ENCODE measurements around the gene LYPD6B.

GRCh38 chr2:149015926-149016563 lies 22.5 kb upstream of the LYPD6B start:
- TF ChIP-seq EZH2 (IDR thresholded peaks at IDR 0.05) (no peak), SP1 (IDR thresholded peaks at IDR 0.05; ENCODE audit: low read depth) (no peak), MAX (IDR thresholded peaks at IDR 0.05) (no peak), CTCF (IDR thresholded peaks at IDR 0.05 in 2 of 3, conservative IDR thresholded peaks at IDR 0.05 in 1 of 3; ENCODE audit: borderline replicate concordance in 1 of 3, insufficient read depth in 1 of 3, low read depth in 2 of 3, low read length in 2 of 3) (no peak), POLR2A (IDR thresholded peaks at IDR 0.05; ENCODE audit: borderline replicate concordance, extremely low read depth, insufficient read depth, insufficient read length) (no peak), POLR2AphosphoS5 (IDR thresholded peaks at IDR 0.05; ENCODE audit: low read depth, low read length) (no peak), YY1 (IDR thresholded peaks at IDR 0.05; ENCODE audit: extremely low read depth, insufficient replicate concordance, low read depth, low read length) (no peak), ELF1 (IDR thresholded peaks at IDR 0.05; ENCODE audit: borderline replicate concordance, low read depth) (no peak), CEBPB (IDR thresholded peaks at IDR 0.05; ENCODE audit: low read depth) (no peak), RAD21 (IDR thresholded peaks at IDR 0.05; ENCODE audit: low read depth) (no peak)
